ENCODE measurements around the gene GNAO1.

GNAO1 gene

DNA sequence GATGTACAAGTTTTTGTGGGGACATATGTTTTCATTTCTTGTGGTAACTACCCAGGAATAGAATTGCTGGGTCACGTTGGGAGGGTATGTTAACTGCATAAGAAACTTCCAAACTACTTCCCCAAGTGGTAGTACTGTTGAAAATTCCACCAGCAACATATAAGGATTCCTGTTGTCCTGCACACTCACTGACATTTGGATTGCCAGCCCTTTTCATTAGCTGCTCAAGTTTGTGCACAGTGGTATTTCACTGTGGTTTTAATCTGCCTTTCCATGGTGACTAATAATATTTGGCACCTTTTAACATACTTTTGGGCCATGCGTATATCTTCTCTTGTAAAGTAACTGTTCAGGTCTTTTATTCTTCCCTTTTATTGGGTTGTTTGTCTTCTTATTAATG is 103.3 kb downstream of the GNAO1 start:
- ChIA-PET POLR2A (no interaction called here), CTCF (no interaction called here)
- DNase-seq (ENCODE audit: extremely low spot score) = no peak
- no peak for TF ChIP-seq LEF1 (IDR thresholded peaks at IDR 0.05; ENCODE audit: borderline replicate concordance)
- TF ChIP-seq TARDBP (IDR thresholded peaks at IDR 0.05) = no peak
- no peak for TF ChIP-seq ARNT (IDR thresholded peaks at IDR 0.05)
- TF ChIP-seq, protein P1, sequence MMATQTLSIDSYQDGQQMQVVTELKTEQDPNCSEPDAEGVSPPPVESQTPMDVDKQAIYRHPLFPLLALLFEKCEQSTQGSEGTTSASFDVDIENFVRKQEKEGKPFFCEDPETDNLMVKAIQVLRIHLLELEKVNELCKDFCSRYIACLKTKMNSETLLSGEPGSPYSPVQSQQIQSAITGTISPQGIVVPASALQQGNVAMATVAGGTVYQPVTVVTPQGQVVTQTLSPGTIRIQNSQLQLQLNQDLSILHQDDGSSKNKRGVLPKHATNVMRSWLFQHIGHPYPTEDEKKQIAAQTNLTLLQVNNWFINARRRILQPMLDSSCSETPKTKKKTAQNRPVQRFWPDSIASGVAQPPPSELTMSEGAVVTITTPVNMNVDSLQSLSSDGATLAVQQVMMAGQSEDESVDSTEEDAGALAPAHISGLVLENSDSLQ (IDR thresholded peaks at IDR 0.05) = no peak
- TF ChIP-seq SP1 (IDR thresholded peaks at IDR 0.05) = no peak
- no peak for TF ChIP-seq ELF4 (IDR thresholded peaks at IDR 0.05)
- no peak for TF ChIP-seq FOXK2 (IDR thresholded peaks at IDR 0.05)
- TF ChIP-seq CTBP1 (IDR thresholded peaks at IDR 0.05; ENCODE audit: borderline replicate concordance) = no peak
- TF ChIP-seq HDGF (IDR thresholded peaks at IDR 0.05; ENCODE audit: borderline replicate concordance) = no peak
- no peak for TF ChIP-seq L3MBTL2 (conservative IDR thresholded peaks at IDR 0.05)
- TF ChIP-seq ZNF384 (IDR thresholded peaks at IDR 0.05) = no peak
- no peak for TF ChIP-seq BHLHE40 (IDR thresholded peaks at IDR 0.05; ENCODE audit: borderline replicate concordance)
- TF ChIP-seq FOXM1 (IDR thresholded peaks at IDR 0.05; ENCODE audit: borderline replicate concordance) = no peak
- TF ChIP-seq FOXA1 (IDR thresholded peaks at IDR 0.05) = no peak
- no peak for TF ChIP-seq SUZ12 (IDR thresholded peaks at IDR 0.05)
- TF ChIP-seq NFRKB (IDR thresholded peaks at IDR 0.05) = no peak

DNA sequence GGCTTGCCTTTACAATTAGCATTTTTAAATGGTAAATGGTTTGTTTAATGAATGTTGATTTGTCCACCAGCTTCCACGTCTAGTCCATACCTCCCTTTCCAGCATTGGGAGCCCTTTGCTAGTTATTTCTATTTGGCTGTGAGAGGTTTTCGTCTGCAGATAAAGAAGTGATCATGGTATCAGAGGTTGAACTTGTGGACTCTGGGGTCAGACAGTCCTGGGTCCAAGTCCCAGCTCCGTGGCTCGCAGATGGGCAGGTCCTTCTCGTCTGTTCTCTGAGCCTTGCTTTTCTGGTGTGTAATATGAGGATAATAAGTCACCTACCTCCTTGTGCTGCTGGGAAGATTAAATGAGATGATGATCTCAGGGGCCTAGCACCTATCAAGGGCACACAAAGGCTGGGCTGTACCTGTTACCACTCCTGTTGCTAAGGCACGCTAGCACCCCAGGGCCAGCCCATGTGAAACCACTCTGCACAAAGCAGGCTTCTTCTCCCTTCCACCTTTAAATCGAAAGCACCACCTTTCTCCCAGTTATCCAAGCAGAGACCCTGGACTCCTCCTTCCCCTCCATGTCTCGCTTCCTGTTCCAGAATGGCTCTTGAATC is 103.9 kb downstream of the GNAO1 start:
- TF ChIP-seq NFRKB (IDR thresholded peaks at IDR 0.05) (no peak), SUZ12 (IDR thresholded peaks at IDR 0.05) (no peak), TARDBP (IDR thresholded peaks at IDR 0.05) (no peak), HDGF (IDR thresholded peaks at IDR 0.05; ENCODE audit: borderline replicate concordance) (no peak), L3MBTL2 (conservative IDR thresholded peaks at IDR 0.05) (no peak), ARNT (IDR thresholded peaks at IDR 0.05) (no peak), FOXM1 (IDR thresholded peaks at IDR 0.05; ENCODE audit: borderline replicate concordance) (no peak), BHLHE40 (IDR thresholded peaks at IDR 0.05; ENCODE audit: borderline replicate concordance) (no peak), CTBP1 (IDR thresholded peaks at IDR 0.05; ENCODE audit: borderline replicate concordance) (no peak), LEF1 (IDR thresholded peaks at IDR 0.05; ENCODE audit: borderline replicate concordance) (no peak), SP1 (IDR thresholded peaks at IDR 0.05) (no peak), FOXA1 (IDR thresholded peaks at IDR 0.05) (no peak), ZNF384 (IDR thresholded peaks at IDR 0.05) (no peak), ELF4 (IDR thresholded peaks at IDR 0.05) (no peak), FOXK2 (IDR thresholded peaks at IDR 0.05) (no peak)
- TF ChIP-seq, protein P1 (IDR thresholded peaks at IDR 0.05) = no peak
- CTCF ChIA-PET = no interaction called here
- POLR2A ChIA-PET = no interaction called here
- no peak for DNase-seq (ENCODE audit: extremely low spot score)

DNA sequence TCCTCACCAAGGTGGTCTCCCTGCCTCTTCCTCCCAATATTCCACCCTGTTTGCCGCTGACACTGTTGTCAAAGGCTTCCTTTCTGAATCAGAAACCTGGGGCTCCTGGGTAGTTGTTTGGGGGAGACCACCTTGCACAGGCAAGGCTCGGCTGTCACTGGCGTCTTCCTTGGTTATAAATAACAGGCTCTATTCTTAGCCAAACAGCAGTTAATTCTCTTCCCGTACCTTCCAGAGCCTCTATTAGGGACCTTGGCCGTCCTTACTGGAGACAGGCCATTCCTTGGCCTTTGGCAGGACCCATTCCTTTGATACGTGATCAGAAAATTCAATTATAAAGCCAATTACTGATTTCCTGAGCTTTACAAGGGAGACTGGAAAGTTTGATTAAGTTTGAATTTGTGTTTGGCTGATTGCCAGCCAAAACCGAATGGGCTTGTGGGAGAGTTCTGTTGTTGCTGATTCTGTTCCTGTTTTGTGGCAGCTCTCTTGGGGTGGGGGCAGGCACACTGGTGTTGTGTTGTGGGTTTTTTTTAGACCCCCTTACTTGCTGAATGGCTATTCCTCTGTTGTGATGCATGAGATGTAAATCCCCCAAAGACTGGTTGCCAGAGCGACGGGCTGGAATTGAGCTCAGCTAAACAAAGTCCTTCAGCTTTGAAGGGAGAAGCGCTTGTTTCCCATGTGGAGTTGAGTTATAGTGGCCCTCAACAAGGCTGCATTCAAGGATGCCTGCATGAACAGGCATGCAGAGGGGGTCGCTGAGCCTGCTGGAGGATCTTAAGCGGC is 104.6 kb downstream of the GNAO1 start:
- no peak for TF ChIP-seq FOXK2 (IDR thresholded peaks at IDR 0.05)
- TF ChIP-seq SUZ12 (IDR thresholded peaks at IDR 0.05) = no peak
- TF ChIP-seq ELF4 (IDR thresholded peaks at IDR 0.05) = no peak
- no peak for TF ChIP-seq ZNF384 (IDR thresholded peaks at IDR 0.05)
- no peak for TF ChIP-seq ARNT (IDR thresholded peaks at IDR 0.05)
- TF ChIP-seq FOXA1 (IDR thresholded peaks at IDR 0.05) = no peak
- TF ChIP-seq, protein P1 (IDR thresholded peaks at IDR 0.05) = no peak
- no peak for TF ChIP-seq HDGF (IDR thresholded peaks at IDR 0.05; ENCODE audit: borderline replicate concordance)
- no peak for TF ChIP-seq BHLHE40 (IDR thresholded peaks at IDR 0.05; ENCODE audit: borderline replicate concordance)
- no peak for TF ChIP-seq LEF1 (IDR thresholded peaks at IDR 0.05; ENCODE audit: borderline replicate concordance)
- POLR2A ChIA-PET = no interaction called here
- CTCF ChIA-PET = interaction anchor here (0.6 kb wide), 1 partner anchor 512 kb away, joined by 4 read pairs; no protein-coding TSS in a partner anchor
- no peak for DNase-seq (ENCODE audit: extremely low spot score)

- CTCF ChIA-PET = interaction anchor here (0.6 to 1.2 kb wide), 2 partner anchors 59 to 1800 kb away, joined by 3 read pairs; no protein-coding TSS in a partner anchor
- DNase-seq (ENCODE audit: extremely low spot score) = no peak
- TF ChIP-seq HDGF (IDR thresholded peaks at IDR 0.05; ENCODE audit: borderline replicate concordance) (no peak), CTBP1 (IDR thresholded peaks at IDR 0.05; ENCODE audit: borderline replicate concordance) (no peak), ELF4 (IDR thresholded peaks at IDR 0.05) (no peak), FOXM1 (IDR thresholded peaks at IDR 0.05; ENCODE audit: borderline replicate concordance) (no peak), ZNF384 (IDR thresholded peaks at IDR 0.05) (no peak), SP1 (IDR thresholded peaks at IDR 0.05) (no peak), SUZ12 (IDR thresholded peaks at IDR 0.05) (no peak), FOXK2 (IDR thresholded peaks at IDR 0.05) (no peak), BHLHE40 (IDR thresholded peaks at IDR 0.05; ENCODE audit: borderline replicate concordance) (no peak), ARNT (IDR thresholded peaks at IDR 0.05) (no peak), L3MBTL2 (conservative IDR thresholded peaks at IDR 0.05) (no peak), LEF1 (IDR thresholded peaks at IDR 0.05; ENCODE audit: borderline replicate concordance) (no peak)
- TF ChIP-seq, protein P1 (IDR thresholded peaks at IDR 0.05) = no peak
- POLR2A ChIA-PET = no interaction called here
These were observed 106.4 kb downstream of the GNAO1 start for GRCh38 chr16:56297684-56298083.

DNA sequence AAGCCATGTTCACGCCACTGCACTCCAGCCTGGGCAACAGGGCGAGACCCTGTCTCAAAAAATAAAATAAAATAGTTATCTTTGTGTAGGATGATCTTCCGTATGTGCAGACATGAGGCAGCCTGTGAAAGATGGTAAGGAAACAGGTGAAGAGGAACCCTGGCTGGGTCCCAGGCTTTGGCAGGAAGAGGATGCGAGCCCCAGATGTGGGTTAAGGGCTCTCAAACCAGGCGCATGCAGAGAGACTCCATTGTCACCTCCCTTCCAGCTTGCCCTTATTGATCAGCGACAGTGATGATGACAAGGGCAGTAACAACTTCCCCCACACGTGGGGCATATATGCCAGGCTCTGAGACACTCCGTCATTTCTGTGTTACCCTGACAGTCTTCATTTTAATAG is 106.8 kb downstream of the GNAO1 start:
- TF ChIP-seq ELF4 (IDR thresholded peaks at IDR 0.05) = no peak
- no peak for TF ChIP-seq SUZ12 (IDR thresholded peaks at IDR 0.05)
- TF ChIP-seq HDGF (IDR thresholded peaks at IDR 0.05; ENCODE audit: borderline replicate concordance) = no peak
- TF ChIP-seq CTBP1 (IDR thresholded peaks at IDR 0.05; ENCODE audit: borderline replicate concordance) = no peak
- TF ChIP-seq FOXM1 (IDR thresholded peaks at IDR 0.05; ENCODE audit: borderline replicate concordance) = no peak
- no peak for TF ChIP-seq TARDBP (IDR thresholded peaks at IDR 0.05)
- TF ChIP-seq L3MBTL2 (conservative IDR thresholded peaks at IDR 0.05) = no peak
- no peak for TF ChIP-seq ARNT (IDR thresholded peaks at IDR 0.05)
- no peak for TF ChIP-seq NFRKB (IDR thresholded peaks at IDR 0.05)
- TF ChIP-seq SP1 (IDR thresholded peaks at IDR 0.05) = no peak
- TF ChIP-seq ZNF384 (IDR thresholded peaks at IDR 0.05) = no peak
- no peak for TF ChIP-seq BHLHE40 (IDR thresholded peaks at IDR 0.05; ENCODE audit: borderline replicate concordance)
- TF ChIP-seq, protein P1 (IDR thresholded peaks at IDR 0.05) = no peak
- TF ChIP-seq LEF1 (IDR thresholded peaks at IDR 0.05; ENCODE audit: borderline replicate concordance) = no peak
- no peak for TF ChIP-seq FOXA1 (IDR thresholded peaks at IDR 0.05)
- no peak for TF ChIP-seq FOXK2 (IDR thresholded peaks at IDR 0.05)
- ChIA-PET POLR2A (no interaction called here), CTCF (interaction anchor here (0.6 to 1.2 kb wide), 2 partner anchors 58 to 1799 kb away, joined by 3 read pairs; no protein-coding TSS in a partner anchor)
- DNase-seq (ENCODE audit: extremely low spot score) = no peak
